Adipose tissue (tissue), 3 donors: Measurements from ENCODE around the gene TP53TG3E. TPM values are rescaled to one million over a fixed set of nuclear protein-coding genes. Genes with fewer than 3 reads are reported as not detected.
"Not testable (repeated sequence)": the region's sequence is repeated elsewhere in the genome, so short reads cannot be mapped to it uniquely, and the experiment has no call there.

Experiments used
- H3K27ac ChIP-seq: one replicate; pipeline ENCODE4 v1.5.1; 2013; ENCODE audit warnings: low read depth, low read length
- WGBS, 3 donors: extraction: QIAGEN DNeasy Blood & Tissue Kit; methylation state at CpG; one replicate each; pipeline ENCODE4 v1.1.7; 2013; 5-methylcytosine and 5-hydroxymethylcytosine counted together
- polyA plus RNA-seq, 3 donors: library from polyadenylated mRNA; stranded (reverse); fragments of 200-250 nt; gene quantifications; one replicate each; pipeline ENCODE4 v1.2.3, GENCODE V29; 2013
- donor health status: healthy with polysubstance abuse.
- donor health status: Bipolar disorder and iron deficiency.
- donor health status: healthy.

TP53TG3E gene, protein sequence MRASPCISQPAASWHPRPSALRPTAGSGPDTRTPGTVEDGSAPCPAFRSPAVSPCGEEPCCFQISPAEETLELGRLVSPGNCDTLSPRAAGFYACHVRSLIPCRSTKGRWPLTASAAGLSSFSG
- polyA plus RNA-seq = under 1 TPM in 1 of 3 donors, not detected in 2; 0.09 TPM

DNA sequence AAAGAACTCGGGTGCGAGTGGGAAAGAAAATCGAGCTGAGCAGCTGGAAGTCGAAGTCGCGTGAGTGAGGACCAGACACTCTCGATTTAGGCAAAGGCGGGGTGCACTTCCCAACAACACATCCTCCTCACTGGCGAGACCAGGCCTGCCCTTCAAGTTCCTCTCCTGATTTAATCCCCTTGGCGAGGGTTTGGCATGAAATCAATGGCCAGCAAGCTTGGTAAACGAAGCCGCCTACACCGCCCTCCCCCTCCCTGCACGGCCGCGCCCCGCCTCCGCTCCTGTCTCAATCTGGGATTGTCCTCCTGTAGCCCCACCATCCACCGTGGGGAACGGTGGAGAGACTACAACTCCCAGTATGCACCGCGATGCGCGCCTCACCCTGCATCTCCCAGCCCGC, at the start of gene TP53TG3E:
Gene TP53TG3E, plus strand, starts transcription at position 301 of the 400 bp plus-strand sequence. Its CDS starts 68 bp downstream, at position 369.
- H3K27ac ChIP-seq = not testable (repeated sequence)
- no CpG with 5 or more reads among the region's 25 CpGs for WGBS, 3 donors

DNA sequence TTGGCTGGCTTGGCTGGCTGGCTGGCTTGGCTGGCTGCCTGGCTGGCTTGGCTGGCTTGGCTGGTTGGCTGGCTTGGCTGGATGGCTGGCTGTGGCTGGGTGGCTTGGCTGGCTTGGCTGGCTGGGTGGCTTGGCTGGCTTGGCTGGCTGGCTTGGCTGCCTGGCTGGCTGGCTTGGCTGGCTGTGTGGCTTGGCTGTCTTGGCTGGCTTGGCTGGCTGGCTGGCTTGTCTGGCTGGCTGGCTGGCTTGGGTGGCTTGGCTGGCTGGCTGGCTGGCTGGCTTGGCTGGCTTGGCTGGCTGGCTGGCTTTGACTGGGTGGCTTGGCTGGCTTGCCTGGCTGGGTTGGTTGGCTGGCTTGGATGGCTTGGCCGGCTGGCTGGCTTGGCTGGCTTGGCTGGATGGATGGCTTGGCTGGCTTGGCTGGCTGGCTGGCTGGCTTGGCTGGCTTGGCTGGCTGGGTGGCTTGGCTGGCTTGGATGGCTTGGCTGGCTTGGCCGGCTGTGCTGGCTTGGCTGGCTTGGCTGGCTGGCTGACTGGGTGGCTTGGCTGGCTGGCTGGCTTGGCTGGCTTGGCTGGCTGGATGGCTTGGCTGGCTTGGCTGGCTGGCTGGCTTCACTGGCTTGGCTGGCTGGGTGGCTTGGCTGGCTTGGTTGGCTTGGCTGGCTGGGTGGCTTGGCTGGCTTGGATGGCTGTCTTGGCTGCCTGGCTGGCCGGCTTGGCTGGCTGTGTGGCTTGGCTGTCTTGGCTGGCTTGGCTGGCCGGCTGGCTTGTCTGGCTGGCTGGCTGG, 32.3 kb downstream of the TP53TG3E start:
- WGBS, 3 donors = 70 to 77% (median 70%) methylated on average over 4 of the region's 4 CpGs
- H3K27ac ChIP-seq = not testable (repeated sequence)

DNA sequence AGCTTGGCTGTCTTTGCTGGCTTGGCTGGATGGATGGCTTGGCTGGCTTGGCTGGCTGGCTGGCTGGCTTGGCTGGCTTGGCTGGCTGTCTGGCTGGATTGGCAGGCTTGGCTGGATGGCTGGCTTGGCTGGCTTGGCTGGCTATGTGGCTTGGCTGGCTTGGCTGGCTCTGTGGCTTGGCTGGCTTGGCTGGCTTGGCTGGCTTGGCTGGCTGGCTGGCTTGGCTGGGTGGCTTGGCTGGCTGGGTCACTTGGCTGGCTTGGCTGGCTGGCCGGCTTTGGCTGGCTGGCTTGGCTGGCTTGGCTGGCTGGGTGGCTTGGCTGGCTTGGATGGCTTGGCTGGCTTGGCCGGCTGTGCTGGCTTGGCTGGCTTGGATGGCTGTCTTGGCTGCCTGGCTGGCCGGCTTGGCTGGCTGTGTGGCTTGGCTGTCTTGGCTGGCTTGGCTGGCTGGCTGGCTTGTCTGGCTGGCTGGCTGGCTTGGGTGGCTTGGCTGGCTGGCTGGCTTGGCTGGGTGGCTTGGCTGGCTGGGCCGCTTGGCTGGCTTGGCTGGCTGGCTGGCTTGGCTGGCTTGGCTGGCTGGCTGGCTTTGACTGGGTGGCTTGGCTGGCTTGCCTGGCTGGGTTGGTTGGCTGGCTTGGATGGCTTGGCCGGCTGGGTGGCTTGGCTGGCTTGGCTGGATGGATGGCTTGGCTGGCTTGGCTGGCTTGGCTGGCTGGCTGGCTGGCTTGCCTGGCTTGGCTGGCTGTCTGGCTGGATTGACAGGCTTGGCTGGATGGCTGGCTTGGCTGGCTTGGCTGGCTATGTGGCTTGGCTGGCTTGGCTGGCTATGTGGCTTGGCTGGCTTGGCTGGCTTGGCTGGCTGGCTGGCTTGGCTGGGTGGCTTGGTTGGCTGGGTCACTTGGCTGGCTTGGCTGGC, 33.8 kb downstream of the TP53TG3E start:
- H3K27ac ChIP-seq = not testable (repeated sequence)
- WGBS, 3 donors = 72 to 79% (median 73%) methylated on average over 5 of the region's 5 CpGs

DNA sequence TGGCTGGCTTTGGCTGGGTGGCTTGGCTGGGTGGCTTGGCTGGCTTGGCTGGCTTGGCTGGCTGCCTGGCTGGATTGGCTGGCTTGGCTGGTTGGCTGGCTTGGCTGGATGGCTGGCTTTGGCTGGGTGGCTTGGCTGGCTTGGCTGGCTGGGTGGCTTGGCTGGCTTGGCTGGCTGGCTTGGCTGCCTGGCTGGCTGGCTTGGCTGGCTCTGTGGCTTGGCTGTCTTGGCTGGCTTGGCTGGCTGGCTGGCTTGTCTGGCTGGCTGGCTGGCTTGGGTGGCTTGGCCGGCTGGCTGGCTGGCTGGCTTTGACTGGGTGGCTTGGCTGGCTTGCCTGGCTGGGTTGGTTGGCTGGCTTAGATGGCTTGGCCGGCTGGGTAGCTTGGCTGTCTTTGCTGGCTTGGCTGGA, 34.4 kb downstream of the TP53TG3E start:
- WGBS, 3 donors = 49 to 77% (median 73%) methylated on average over 2 of the region's 2 CpGs
- not testable (repeated sequence) for H3K27ac ChIP-seq

DNA sequence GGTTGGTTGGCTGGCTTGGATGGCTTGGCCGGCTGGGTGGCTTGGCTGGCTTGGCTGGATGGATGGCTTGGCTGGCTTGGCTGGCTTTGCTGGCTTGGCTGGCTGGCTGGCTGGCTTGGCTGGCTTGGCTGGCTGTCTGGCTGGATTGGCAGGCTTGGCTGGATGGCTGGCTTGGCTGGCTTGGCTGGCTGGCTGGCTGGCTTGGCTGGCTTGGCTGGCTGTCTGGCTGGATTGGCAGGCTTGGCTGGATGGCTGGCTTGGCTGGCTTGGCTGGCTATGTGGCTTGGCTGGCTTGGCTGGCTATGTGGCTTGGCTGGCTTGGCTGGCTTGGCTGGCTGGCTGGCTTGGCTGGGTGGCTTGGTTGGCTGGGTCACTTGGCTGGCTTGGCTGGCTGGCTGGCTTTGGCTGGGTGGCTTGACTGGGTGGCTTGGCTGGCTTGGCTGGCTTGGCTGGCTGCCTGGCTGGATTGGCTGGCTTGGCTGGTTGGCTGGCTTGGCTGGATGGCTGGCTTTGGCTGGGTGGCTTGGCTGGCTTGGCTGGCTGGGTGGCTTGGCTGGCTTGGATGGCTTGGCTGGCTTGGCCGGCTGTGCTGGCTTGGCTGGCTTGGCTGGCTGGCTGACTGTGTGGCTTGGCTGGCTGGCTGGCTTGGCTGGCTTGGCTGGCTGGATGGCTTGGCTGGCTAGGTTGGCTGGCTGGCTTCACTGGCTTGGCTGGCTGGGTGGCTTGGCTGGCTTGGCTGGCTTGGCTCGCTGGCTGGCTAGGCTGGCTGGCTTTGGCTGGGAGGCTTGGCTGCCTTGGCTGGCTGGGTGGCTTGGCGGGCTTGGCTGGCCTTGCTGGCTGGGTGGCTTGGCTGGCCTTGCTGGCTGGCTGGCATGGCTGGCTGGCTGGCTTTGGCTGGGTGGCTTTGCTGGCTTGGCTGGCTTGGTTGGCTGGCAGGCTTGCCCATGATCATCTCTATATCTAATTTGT, 35.3 kb downstream of the TP53TG3E start:
- WGBS, 3 donors = 78 to 82% (median 80%) methylated on average over 3 of the region's 4 CpGs
- H3K27ac ChIP-seq = not testable (repeated sequence)

Other genes with a start within 250 kb of the TP53TG3E start
- gene TP53TG3C, start 110.1 kb upstream of the TP53TG3E start, polyA plus RNA-seq = not detected
- under 1 TPM in 1 of 3 donors, not detected in 2; 0.10 TPM for gene TP53TG3B, start 56.5 kb downstream of the TP53TG3E start, polyA plus RNA-seq
- not detected for gene TP53TG3F, start 155.3 kb downstream of the TP53TG3E start, polyA plus RNA-seq